Endothelial cell (in vitro differentiated cells): ENCODE results near the gene ALOX15. TPM values are rescaled to one million over a fixed set of nuclear protein-coding genes. Genes with fewer than 3 reads are reported as not detected.
"Not testable (repeated sequence)": the region's sequence is repeated elsewhere in the genome, so short reads cannot be mapped to it uniquely, and the experiment has no call there.

Source experiments
- DNase-seq: peaks from one replicate; pipeline ENCODE4 v3.0.0; 2021; ENCODE audit warnings: low spot score
- H3K27ac Mint-ChIP-seq: one replicate; pipeline ENCODE4 v1.8.0; 2021; ENCODE audit warnings: mixed read lengths, inconsistent platforms; ENCODE audit not compliant: unreplicated experiment
- H3K27me3 Mint-ChIP-seq: one replicate; pipeline ENCODE4 v1.8.0; 2021; ENCODE audit warnings: mild to moderate bottlenecking, moderate library complexity, mixed read lengths, inconsistent platforms; ENCODE audit not compliant: unreplicated experiment
- H3K36me3 Mint-ChIP-seq: one replicate; pipeline ENCODE4 v1.8.0; 2021; ENCODE audit warnings: mild to moderate bottlenecking, low read depth, mixed read lengths, inconsistent platforms; ENCODE audit not compliant: unreplicated experiment
- H3K4me1 Mint-ChIP-seq: one replicate; pipeline ENCODE4 v1.8.0; 2021; ENCODE audit warnings: mild to moderate bottlenecking, mixed read lengths, inconsistent platforms; ENCODE audit not compliant: unreplicated experiment
- H3K4me3 Mint-ChIP-seq: one replicate; pipeline ENCODE4 v1.8.0; 2021; ENCODE audit warnings: mild to moderate bottlenecking, mixed read lengths, inconsistent platforms; ENCODE audit not compliant: unreplicated experiment
- H3K9me3 Mint-ChIP-seq: one replicate; pipeline ENCODE4 v1.8.0; 2021; ENCODE audit warnings: mixed read lengths, inconsistent platforms; ENCODE audit not compliant: unreplicated experiment
- total RNA-seq: library from RNA; stranded (reverse); fragmentation: NEBNext Ultra II Directional; extraction: Animal tissue kit (Norgen Biotek cat#: 25700); gene quantifications from one replicate; pipeline ENCODE4 v1.2.1, GENCODE V29; 2021; ENCODE audit not compliant: unreplicated experiment
- TF ChIP-seq, protein P1 (sequence below): fragments of 200-600 bp; sonication (generic); IDR thresholded peaks from one replicate; pipeline ENCODE4 v1.5.0; 2021; ENCODE audit warnings: antibody characterized with exemption; ENCODE audit not compliant: unreplicated experiment

Gene ALOX15
- total RNA-seq, 1 donor from 2014 or later = 17.0 TPM

DNA sequence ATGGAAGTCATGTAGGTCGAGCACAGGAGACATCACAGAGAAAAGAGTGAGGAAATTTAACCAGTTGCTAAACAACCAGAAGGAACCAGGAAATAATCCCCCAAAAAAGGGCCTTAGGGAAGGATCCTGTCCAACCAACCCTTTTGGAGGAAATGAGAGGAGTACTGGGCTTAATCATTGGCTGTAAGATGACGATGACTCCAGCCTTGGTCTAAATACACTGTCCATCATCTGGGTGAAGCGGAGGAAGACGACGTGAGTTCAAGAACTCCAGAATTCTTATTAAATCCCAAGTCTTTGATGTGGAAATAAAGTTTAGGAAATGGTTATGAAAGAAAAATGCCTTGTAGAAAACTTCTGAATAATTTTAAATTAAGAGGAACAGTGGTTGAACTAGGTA is 11.5 kb upstream of the ALOX15 start:
- no peak for DNase-seq
- no peaks in the 10 kb centered on the region for H3K9me3 Mint-ChIP-seq
- H3K27ac Mint-ChIP-seq = no peak overlapping the region
- no peak overlapping the region for H3K4me3 Mint-ChIP-seq
- H3K4me1 Mint-ChIP-seq = peaks cover 10% of the 10 kb centered on the region
- no peaks in the 10 kb centered on the region for H3K36me3 Mint-ChIP-seq
- TF ChIP-seq, protein P1, sequence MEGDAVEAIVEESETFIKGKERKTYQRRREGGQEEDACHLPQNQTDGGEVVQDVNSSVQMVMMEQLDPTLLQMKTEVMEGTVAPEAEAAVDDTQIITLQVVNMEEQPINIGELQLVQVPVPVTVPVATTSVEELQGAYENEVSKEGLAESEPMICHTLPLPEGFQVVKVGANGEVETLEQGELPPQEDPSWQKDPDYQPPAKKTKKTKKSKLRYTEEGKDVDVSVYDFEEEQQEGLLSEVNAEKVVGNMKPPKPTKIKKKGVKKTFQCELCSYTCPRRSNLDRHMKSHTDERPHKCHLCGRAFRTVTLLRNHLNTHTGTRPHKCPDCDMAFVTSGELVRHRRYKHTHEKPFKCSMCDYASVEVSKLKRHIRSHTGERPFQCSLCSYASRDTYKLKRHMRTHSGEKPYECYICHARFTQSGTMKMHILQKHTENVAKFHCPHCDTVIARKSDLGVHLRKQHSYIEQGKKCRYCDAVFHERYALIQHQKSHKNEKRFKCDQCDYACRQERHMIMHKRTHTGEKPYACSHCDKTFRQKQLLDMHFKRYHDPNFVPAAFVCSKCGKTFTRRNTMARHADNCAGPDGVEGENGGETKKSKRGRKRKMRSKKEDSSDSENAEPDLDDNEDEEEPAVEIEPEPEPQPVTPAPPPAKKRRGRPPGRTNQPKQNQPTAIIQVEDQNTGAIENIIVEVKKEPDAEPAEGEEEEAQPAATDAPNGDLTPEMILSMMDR = no peak
- peaks cover 3% of the 10 kb centered on the region for H3K27me3 Mint-ChIP-seq

- peaks cover 5% of the 10 kb centered on the region for H3K4me1 Mint-ChIP-seq
- no peak overlapping the region for H3K27ac Mint-ChIP-seq
- DNase-seq = no peak
- no peaks in the 10 kb centered on the region for H3K9me3 Mint-ChIP-seq
- peaks cover 2% of the 10 kb centered on the region for H3K27me3 Mint-ChIP-seq
- H3K36me3 Mint-ChIP-seq = peaks cover 3% of the 10 kb centered on the region
- H3K4me3 Mint-ChIP-seq = no peak overlapping the region
- TF ChIP-seq, protein P1 = no peak
Measured at GRCh38 chr17:4648741-4649140, 7.3 kb upstream of the ALOX15 start.

- Mint-ChIP-seq H3K27me3 (peaks cover 14% of the 10 kb centered on the region), H3K36me3 (peaks cover 3% of the 10 kb centered on the region), H3K9me3 (no peaks in the 10 kb centered on the region), H3K27ac (no peak overlapping the region), H3K4me3 (no peak overlapping the region), H3K4me1 (peaks cover 14% of the 10 kb centered on the region)
- no peak for DNase-seq
- TF ChIP-seq, protein P1 = no peak
Measured at GRCh38 chr17:4645642-4646041, 4.2 kb upstream of the ALOX15 start.

- Mint-ChIP-seq H3K4me1 (peaks cover 18% of the 10 kb centered on the region), H3K27ac (no peak overlapping the region), H3K36me3 (peaks cover 4% of the 10 kb centered on the region), H3K27me3 (peaks cover 17% of the 10 kb centered on the region), H3K9me3 (no peaks in the 10 kb centered on the region), H3K4me3 (no peak overlapping the region)
- DNase-seq = no peak
- TF ChIP-seq, protein P1 = no peak
Measured at GRCh38 chr17:4643676-4644075, 2.2 kb upstream of the ALOX15 start.

- H3K9me3 Mint-ChIP-seq = no peaks in the 10 kb centered on the region
- DNase-seq = no peak
- no peak overlapping the region for H3K4me3 Mint-ChIP-seq
- peaks cover 21% of the 10 kb centered on the region for H3K27me3 Mint-ChIP-seq
- H3K27ac Mint-ChIP-seq = no peak overlapping the region
- H3K4me1 Mint-ChIP-seq = peaks cover 16% of the 10 kb centered on the region
- peaks cover 7% of the 10 kb centered on the region for H3K36me3 Mint-ChIP-seq
- TF ChIP-seq, protein P1 = no peak
Measured at GRCh38 chr17:4642286-4642685, 808 bp upstream of the ALOX15 start.

- Mint-ChIP-seq H3K4me1 (peaks cover 22% of the 10 kb centered on the region), H3K4me3 (peak overlapping the region; percentile 37), H3K27me3 (peaks cover 21% of the 10 kb centered on the region)
- not testable (repeated sequence) for H3K36me3 Mint-ChIP-seq, H3K9me3 Mint-ChIP-seq, H3K27ac Mint-ChIP-seq, DNase-seq
Measured at GRCh38 chr17:4640569-4641188, 799 bp downstream of the ALOX15 start.

- peaks cover 22% of the 10 kb centered on the region for H3K4me1 Mint-ChIP-seq
- H3K27me3 Mint-ChIP-seq = peaks cover 20% of the 10 kb centered on the region
- peak; percentile 51 for DNase-seq
- not testable (repeated sequence) for H3K36me3 Mint-ChIP-seq, H3K27ac Mint-ChIP-seq, H3K9me3 Mint-ChIP-seq
- peak overlapping the region; percentile 79 for H3K4me3 Mint-ChIP-seq
Measured at GRCh38 chr17:4639301-4640059, 2.0 kb downstream of the ALOX15 start.
